Endothelial cell of umbilical vein (primary cell): Measurements from ENCODE around the gene PRR19.

Experiments used
- EZH2 ChIP-seq: IDR thresholded peaks from 2 replicates; pipeline ENCODE4 v1.6.1; 2012; ENCODE audit warnings: borderline replicate concordance, low read depth, mild to moderate bottlenecking, moderate library complexity, low read length, inconsistent platforms; ENCODE audit not compliant: severe bottlenecking
- FOS ChIP-seq: IDR thresholded peaks from 2 replicates; pipeline ENCODE4 v1.6.1; 2011; ENCODE audit warnings: mild to moderate bottlenecking, low read length, moderate library complexity, borderline replicate concordance; ENCODE audit not compliant: insufficient read depth
- POLR2A ChIP-seq: IDR thresholded peaks from 2 replicates; pipeline ENCODE4 v1.6.1; 2012; ENCODE audit warnings: low read depth, mild to moderate bottlenecking, control low read depth, low read length
- POLR2AphosphoS5 ChIP-seq: IDR thresholded peaks from 2 replicates; pipeline ENCODE4 v1.6.1; 2012; ENCODE audit warnings: low read depth, mild to moderate bottlenecking, control low read depth, low read length, moderate library complexity; ENCODE audit not compliant: insufficient read depth
- TF ChIP-seq, protein P1 (sequence below), 2 donors: IDR thresholded peaks; 1 replicate in 1 of 2; 2 replicates in 1 of 2; pipeline ENCODE4 v1.5.1; 2011; ENCODE audit warnings: low read length in 2 of 2, mild to moderate bottlenecking in 2 of 2, moderate library complexity in 2 of 2, control low read depth in 1 of 2, inconsistent platforms in 1 of 2, low read depth in 1 of 2; ENCODE audit not compliant: insufficient read depth in 1 of 2; ENCODE audit errors: extremely low read depth in 1 of 2
- TF ChIP-seq, protein P2 (sequence below): IDR thresholded peaks from 2 replicates; pipeline ENCODE4 v1.6.1; 2011; ENCODE audit not compliant: insufficient read depth, insufficient read length

DNA sequence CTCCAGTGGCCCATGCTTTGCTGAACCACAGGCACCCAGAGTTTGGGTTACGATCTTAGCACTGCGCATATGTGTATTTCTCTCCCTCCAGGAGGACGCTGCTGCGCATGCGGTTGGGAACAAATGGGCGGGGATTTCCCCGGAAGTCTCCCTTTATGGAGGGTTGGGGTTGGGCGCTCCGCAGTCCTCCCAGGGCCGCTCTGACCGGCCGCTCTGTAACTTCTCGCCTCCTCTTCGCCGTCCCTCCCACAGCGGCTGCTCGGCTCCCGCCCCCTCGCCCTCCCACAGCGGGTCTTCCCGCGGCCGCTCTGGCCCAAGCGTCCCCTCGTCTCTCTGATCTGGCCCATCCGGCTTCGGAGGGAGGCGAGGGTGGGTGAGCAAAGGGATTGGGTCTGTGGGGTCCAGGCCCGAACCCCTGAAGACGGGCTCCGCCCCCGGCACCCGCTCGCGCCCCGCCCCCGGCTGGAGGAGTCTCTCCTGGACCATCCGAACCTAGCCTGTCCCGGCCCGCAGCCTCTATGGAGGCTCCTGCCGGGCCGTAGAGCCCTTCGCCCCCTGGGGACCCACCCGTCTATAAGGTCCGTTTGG, 23.5 kb downstream of the PRR19 start, which contains the start of gene MEGF8:
- TF ChIP-seq, protein P1, sequence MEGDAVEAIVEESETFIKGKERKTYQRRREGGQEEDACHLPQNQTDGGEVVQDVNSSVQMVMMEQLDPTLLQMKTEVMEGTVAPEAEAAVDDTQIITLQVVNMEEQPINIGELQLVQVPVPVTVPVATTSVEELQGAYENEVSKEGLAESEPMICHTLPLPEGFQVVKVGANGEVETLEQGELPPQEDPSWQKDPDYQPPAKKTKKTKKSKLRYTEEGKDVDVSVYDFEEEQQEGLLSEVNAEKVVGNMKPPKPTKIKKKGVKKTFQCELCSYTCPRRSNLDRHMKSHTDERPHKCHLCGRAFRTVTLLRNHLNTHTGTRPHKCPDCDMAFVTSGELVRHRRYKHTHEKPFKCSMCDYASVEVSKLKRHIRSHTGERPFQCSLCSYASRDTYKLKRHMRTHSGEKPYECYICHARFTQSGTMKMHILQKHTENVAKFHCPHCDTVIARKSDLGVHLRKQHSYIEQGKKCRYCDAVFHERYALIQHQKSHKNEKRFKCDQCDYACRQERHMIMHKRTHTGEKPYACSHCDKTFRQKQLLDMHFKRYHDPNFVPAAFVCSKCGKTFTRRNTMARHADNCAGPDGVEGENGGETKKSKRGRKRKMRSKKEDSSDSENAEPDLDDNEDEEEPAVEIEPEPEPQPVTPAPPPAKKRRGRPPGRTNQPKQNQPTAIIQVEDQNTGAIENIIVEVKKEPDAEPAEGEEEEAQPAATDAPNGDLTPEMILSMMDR (IDR thresholded peaks at IDR 0.05; ENCODE audit: extremely low read depth in 1 of 2, insufficient read depth in 1 of 2, low read depth in 1 of 2, low read length in 2 of 2) = peak; percentile 90 to 96
- peak; percentile 31 for TF ChIP-seq POLR2AphosphoS5
- TF ChIP-seq FOS = no peak
- TF ChIP-seq POLR2A = no peak
- no peak for TF ChIP-seq EZH2
- TF ChIP-seq, protein P2, sequence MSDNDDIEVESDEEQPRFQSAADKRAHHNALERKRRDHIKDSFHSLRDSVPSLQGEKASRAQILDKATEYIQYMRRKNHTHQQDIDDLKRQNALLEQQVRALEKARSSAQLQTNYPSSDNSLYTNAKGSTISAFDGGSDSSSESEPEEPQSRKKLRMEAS = no peak
